Adipose tissue (tissue), 3 donors: ENCODE measurements around the gene SRPX2. TPM values are rescaled to one million over a fixed set of nuclear protein-coding genes. Genes with fewer than 3 reads are reported as not detected.

Source experiments
- polyA plus RNA-seq, 3 donors: library from polyadenylated mRNA; stranded (reverse); fragments of 200-250 nt; gene quantifications; one replicate each; pipeline ENCODE4 v1.2.3, GENCODE V29; 2013
- donor health status: healthy with polysubstance abuse.
- donor health status: Bipolar disorder and iron deficiency.
- donor health status: healthy.

The SRPX2 gene
- polyA plus RNA-seq, 3 donors = 3.6 to 56.8 (median 38.8) TPM

Other genes with a start within 250 kb of the SRPX2 start
- gene PCDH19, start 233.9 kb upstream of the SRPX2 start, polyA plus RNA-seq = 1 to 10 TPM in 1 of 3 donors, under 1 TPM in 2; 0.10 to 1.1 (median 0.45) TPM
- gene TNMD, start 59.3 kb upstream of the SRPX2 start, polyA plus RNA-seq = 10 to 100 TPM in 2 of 3 donors, under 1 TPM in 1; 0.26 to 13.1 (median 11.4) TPM
- gene TSPAN6, start 7.4 kb upstream of the SRPX2 start, polyA plus RNA-seq = 10 to 100 TPM; 11.4 to 30.2 (median 24.3) TPM
- gene SYTL4, start 87.9 kb downstream of the SRPX2 start, polyA plus RNA-seq = 10 to 100 TPM in 1 of 3 donors, 1 to 10 TPM in 2; 3.5 to 17.9 (median 8.0) TPM
- 1 to 10 TPM; 3.1 to 6.7 (median 6.1) TPM for gene CSTF2, start 176.2 kb downstream of the SRPX2 start, polyA plus RNA-seq
- gene NOX1, start 230.2 kb downstream of the SRPX2 start, polyA plus RNA-seq = under 1 TPM in 1 of 3 donors, not detected in 2; 0.02 TPM